ENCODE measurements around the gene SLC47A1. TPM values are rescaled to one million over a fixed set of nuclear protein-coding genes. Genes with fewer than 3 reads are reported as not detected.

Gene SLC47A1
- total and polyA plus RNA-seq, 9 of the 15 experiments (the other 6 are each of a cell fraction or from before 2014, with no cell fraction given): not detected

- no peak overlapping the region for H3K9ac ChIP-seq (ENCODE audit: insufficient read depth in 1 of 2, low read depth in 2 of 2, low read length in 2 of 2)
- intact Hi-C loops (cut with micrococcal nuclease): no loop called here
- WGBS (ENCODE audit: insufficient coverage, low coverage, missing lambda C conversion rate): 2% methylated on average over 9 of the region's 9 CpGs
- FAIRE-seq (no peak), ATAC-seq (no peak), DNase-seq (ENCODE audit: extremely low read depth in 1 of 4, low spot score in 3 of 4) (no peak)
- no peak overlapping the region for H3K27ac ChIP-seq (ENCODE audit: extremely low read depth, low read depth, low read length)
- ChIA-PET POLR2A (no interaction called here), CTCF (ENCODE audit: low intra/inter-chr PET ratio) (no interaction called here)
- no peaks in the 10 kb centered on the region for H3K4me1 ChIP-seq (replicated peaks in 1 of 2; ENCODE audit: control insufficient read depth in 2 of 2, insufficient read depth in 2 of 2, low read length in 2 of 2)
- no peaks in the 10 kb centered on the region for H4K20me1 ChIP-seq (replicated peaks; ENCODE audit: control insufficient read depth, insufficient read depth, low read length)
- TF ChIP-seq CBX2 (IDR thresholded peaks at IDR 0.05; ENCODE audit: insufficient read depth, low read length, poor library complexity, severe bottlenecking) (no peak), PTRF (tag; IDR thresholded peaks at IDR 0.05) (no peak), RUNX1 (IDR thresholded peaks at IDR 0.05; ENCODE audit: low read depth) (no peak), ARID3B (CRISPR knock-in tag; IDR thresholded peaks at IDR 0.05; ENCODE audit: borderline replicate concordance) (no peak)
- TF ChIP-seq, protein P1, sequence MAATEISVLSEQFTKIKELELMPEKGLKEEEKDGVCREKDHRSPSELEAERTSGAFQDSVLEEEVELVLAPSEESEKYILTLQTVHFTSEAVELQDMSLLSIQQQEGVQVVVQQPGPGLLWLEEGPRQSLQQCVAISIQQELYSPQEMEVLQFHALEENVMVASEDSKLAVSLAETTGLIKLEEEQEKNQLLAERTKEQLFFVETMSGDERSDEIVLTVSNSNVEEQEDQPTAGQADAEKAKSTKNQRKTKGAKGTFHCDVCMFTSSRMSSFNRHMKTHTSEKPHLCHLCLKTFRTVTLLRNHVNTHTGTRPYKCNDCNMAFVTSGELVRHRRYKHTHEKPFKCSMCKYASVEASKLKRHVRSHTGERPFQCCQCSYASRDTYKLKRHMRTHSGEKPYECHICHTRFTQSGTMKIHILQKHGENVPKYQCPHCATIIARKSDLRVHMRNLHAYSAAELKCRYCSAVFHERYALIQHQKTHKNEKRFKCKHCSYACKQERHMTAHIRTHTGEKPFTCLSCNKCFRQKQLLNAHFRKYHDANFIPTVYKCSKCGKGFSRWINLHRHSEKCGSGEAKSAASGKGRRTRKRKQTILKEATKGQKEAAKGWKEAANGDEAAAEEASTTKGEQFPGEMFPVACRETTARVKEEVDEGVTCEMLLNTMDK (IDR thresholded peaks at IDR 0.05; ENCODE audit: borderline replicate concordance, insufficient read depth, low read depth, low read length, poor library complexity, severe bottlenecking): no peak
- H3K79me2 ChIP-seq (ENCODE audit: control insufficient read depth, insufficient read depth, low read length): no peaks in the 10 kb centered on the region
- H3K9me1 ChIP-seq (ENCODE audit: control insufficient read depth, insufficient read depth, low read length): no peaks in the 10 kb centered on the region
- no TSS peak for BruUV-seq (replicated peaks)
- no peaks in the 10 kb centered on the region for H3K36me3 ChIP-seq (ENCODE audit: control insufficient read depth, insufficient read depth, low read length)
- peaks cover 0 to 9% of the 10 kb centered on the region in 2 experiments; a peak in 2 of 5 replicates for H3K27me3 ChIP-seq (ENCODE audit: control insufficient read depth in 2 of 2, insufficient read depth in 2 of 2, low read length in 2 of 2)
- no peak overlapping the region for H3K4me3 ChIP-seq
- in situ Hi-C loops (cut with MboI): no loop called here
- no peak overlapping the region for H2AFZ ChIP-seq (ENCODE audit: low read depth, low read length)
- no peak overlapping the region for H3K4me2 ChIP-seq (ENCODE audit: insufficient read depth, low read length)
- no peaks in the 10 kb centered on the region for H3K9me3 ChIP-seq (replicated peaks; ENCODE audit: control insufficient read depth, insufficient read depth, low read depth, low read length)
Measured at GRCh38 chr17:19590451-19590850, 56.8 kb downstream of the SLC47A1 start.

Data from K562 (cell line).